ENCODE results near the gene FNDC3B. TPM values are rescaled to one million over a fixed set of nuclear protein-coding genes. Genes with fewer than 3 reads are reported as not detected.

Gene FNDC3B
- total and polyA plus RNA-seq, 2 of the 8 experiments (the other 6 are each of a cell fraction or from before 2014, with no cell fraction given) = 14.1 to 44.4 TPM

DNA sequence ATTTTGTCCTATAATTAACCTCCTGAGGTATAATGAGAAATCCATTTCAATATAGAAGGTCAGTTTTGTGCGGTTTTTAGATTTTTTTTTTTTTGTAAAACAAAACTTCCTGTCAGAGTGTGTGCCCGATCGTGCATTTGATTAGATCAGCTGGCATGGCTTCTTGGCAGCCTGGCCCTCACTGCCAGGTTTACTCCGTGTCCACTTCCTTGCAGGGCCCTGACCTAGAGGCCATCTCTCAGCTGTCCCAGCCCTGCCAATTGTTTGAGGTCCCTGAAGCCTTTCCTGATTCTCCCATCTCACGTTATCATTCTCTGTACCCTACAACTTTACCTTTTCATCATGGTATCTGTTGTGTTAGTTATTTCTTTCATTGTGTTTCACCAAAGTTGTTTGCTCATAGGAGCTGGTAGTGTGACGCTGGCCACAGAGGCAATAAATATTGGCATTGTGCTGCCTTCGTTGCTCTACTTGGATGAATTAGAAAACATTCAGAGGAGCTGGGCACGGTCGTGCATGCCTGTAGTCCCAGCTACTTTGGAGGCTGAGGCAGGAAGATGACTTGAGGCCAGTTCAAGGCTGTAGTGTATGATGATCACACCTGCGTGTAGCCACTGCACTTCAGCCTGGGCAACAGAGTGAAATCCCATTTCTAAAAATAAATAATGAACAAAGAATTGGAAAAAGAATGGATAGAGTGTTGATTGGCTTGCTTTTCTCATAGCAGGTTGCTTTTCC, 206.9 kb downstream of the FNDC3B start:
- Histone ChIP-seq H2BK12ac (ENCODE audit: low read depth, low read length) (no peak overlapping the region), H3K9me3 (ENCODE audit: insufficient read depth in 2 of 2, low read depth in 1 of 2, low read length in 1 of 2) (peaks cover 12 to 20% of the 10 kb centered on the region in 2 experiments), H3K4me1 (replicated peaks in 1 of 4; ENCODE audit: control insufficient read depth in 3 of 4, insufficient read depth in 4 of 4, low read length in 3 of 4) (peaks cover 0 to 10% (median 3%) of the 10 kb centered on the region in 4 experiments; a peak in 3 of 7 replicates), H3K79me2 (ENCODE audit: control insufficient read depth in 1 of 2, insufficient read depth in 2 of 2, low read length in 2 of 2) (peaks cover 0 to 6% of the 10 kb centered on the region in 2 experiments; a peak in 1 of 4 replicates), H2AK5ac (ENCODE audit: low read depth, low read length) (no peak overlapping the region), H3K23ac (ENCODE audit: insufficient read length) (no peak overlapping the region), H2BK120ac (replicated peaks; ENCODE audit: low read depth, low read length) (no peak overlapping the region), H4K5ac (ENCODE audit: insufficient read length, low read depth, low read length) (no peak overlapping the region), H4K91ac (replicated peaks; ENCODE audit: insufficient read length, low read length) (no peak overlapping the region), H3K36me3 (ENCODE audit: control insufficient read depth in 2 of 4, insufficient read depth in 4 of 4, low read length in 3 of 4) (peaks cover 0 to 15% (median 4%) of the 10 kb centered on the region in 4 experiments; a peak in 4 of 8 replicates), H2BK20ac (ENCODE audit: low read length) (no peak overlapping the region), H3K27ac (ENCODE audit: low read depth, low read length) (no peak overlapping the region), H4K20me1 (replicated peaks in 1 of 2; ENCODE audit: control insufficient read depth in 1 of 2, insufficient read depth in 2 of 2, low read length in 2 of 2) (no peaks in the 10 kb centered on the region), H2BK5ac (ENCODE audit: low read depth, low read length) (no peak overlapping the region), H3K23me2 (ENCODE audit: low read depth, low read length) (no peaks in the 10 kb centered on the region), H2AFZ (ENCODE audit: low read length) (no peak overlapping the region), H3K14ac (ENCODE audit: insufficient read length) (no peak overlapping the region), H3K4me2 (ENCODE audit: insufficient read depth in 1 of 2, low read depth in 2 of 2, low read length in 2 of 2) (no peak overlapping the region), H3K56ac (replicated peaks; ENCODE audit: insufficient read length, low read depth, low read length) (no peak overlapping the region), H3K9ac (replicated peaks in 1 of 4; ENCODE audit: extremely low read depth in 1 of 4, low read depth in 3 of 4, low read length in 3 of 4) (no peak overlapping the region), H3K4ac (replicated peaks; ENCODE audit: insufficient read length, low read depth, low read length) (no peak overlapping the region), H4K8ac (ENCODE audit: extremely low read depth, insufficient read depth, low read length) (peak overlapping the region; percentile 58; the same call in 1 of the 2 replicates), H3K79me1 (ENCODE audit: low read depth, low read length) (no peaks in the 10 kb centered on the region), H3K18ac (ENCODE audit: extremely low read depth, low read length) (no peak overlapping the region), H3K27me3 (replicated peaks in 1 of 4; ENCODE audit: control insufficient read depth in 3 of 4, extremely low read depth in 1 of 4, insufficient read depth in 3 of 4, low read length in 3 of 4) (no peaks in the 10 kb centered on the region), H2BK15ac (ENCODE audit: low read length) (no peak overlapping the region), H3K4me3 (ENCODE audit: extremely low read depth in 1 of 4, insufficient read depth in 2 of 4, low read depth in 3 of 4, low read length in 4 of 4) (no peak overlapping the region)
- ChIA-PET CTCF (ENCODE audit: partially characterized antibody) (interaction anchor here (0.6 to 1.4 kb wide), 3 partner anchors 9 to 469 kb away, joined by 3 to 4 read pairs (median 3); no protein-coding TSS in a partner anchor), POLR2A (ENCODE audit: partially characterized antibody) (interaction anchor here (1.3 to 1.5 kb wide), 2 partner anchors 10 to 120 kb away, joined by 3 read pairs; no protein-coding TSS in a partner anchor)
- DNase-seq (ENCODE audit: low read depth in 1 of 2, low spot score in 2 of 2) = no peak
- no peak for FAIRE-seq
- WGBS, 2 experiments (ENCODE audit: extremely low coverage in 1 of 2, insufficient coverage in 1 of 2, insufficient read length in 1 of 2, insufficient replicate concordance in 2 of 2, low coverage in 1 of 2, low lambda C conversion rate in 2 of 2, missing lambda C conversion rate in 1 of 2) = 88% methylated on average over 10 of the region's 10 CpGs; no CpG with 5 or more reads in 1 of the 2 experiments
- TF ChIP-seq TAF1 (IDR thresholded peaks at IDR 0.05; ENCODE audit: low read depth, low read length) (no peak), YY1 (IDR thresholded peaks at IDR 0.05; ENCODE audit: low read depth, low read length) (no peak), PHF8 (conservative IDR thresholded peaks at IDR 0.05; ENCODE audit: low read depth, low read length) (no peak)
